ENCODE measurements around the gene POLE2. TPM values are rescaled to one million over a fixed set of nuclear protein-coding genes. Genes with fewer than 3 reads are reported as not detected.
"Not testable (repeated sequence)": the region's sequence is repeated elsewhere in the genome, so short reads cannot be mapped to it uniquely, and the experiment has no call there.

The POLE2 gene
- total RNA-seq, 4 donors from 2014 or later, result 3.2 to 8.4 (median 4.6) TPM

DNA sequence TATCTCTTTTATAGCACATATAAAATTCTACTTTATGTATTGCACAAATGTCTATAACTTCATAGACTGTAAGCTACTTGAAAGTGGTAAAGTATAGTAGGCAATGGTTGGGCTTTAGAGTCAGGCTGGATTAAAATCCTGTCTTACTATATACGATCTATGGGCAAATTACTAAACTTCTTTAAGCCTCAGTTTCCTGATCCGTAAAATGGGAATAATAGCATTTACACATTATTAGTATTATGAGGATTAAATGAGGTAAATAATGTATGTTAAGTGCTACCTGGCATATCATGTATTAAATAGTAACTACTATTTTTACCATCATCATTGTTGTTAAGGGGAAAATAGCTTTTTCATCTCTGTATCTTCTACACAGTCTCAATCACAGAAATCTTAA, 14.4 kb downstream of the POLE2 start:
- Histone ChIP-seq H3K27ac (no peak overlapping the region), H3K4me1 (no peaks in the 10 kb centered on the region), H3K27me3 (no peaks in the 10 kb centered on the region), H3K4me3 (no peak overlapping the region), H3K36me3 (no peaks in the 10 kb centered on the region), H3K9me3 (no peaks in the 10 kb centered on the region)
- no peak for DNase-seq (ENCODE audit: low spot score in 2 of 2)
- TF ChIP-seq POLR2A (IDR thresholded peaks at IDR 0.05), result no peak
- TF ChIP-seq EP300 (IDR thresholded peaks at IDR 0.05), result no peak
- TF ChIP-seq, protein P1, sequence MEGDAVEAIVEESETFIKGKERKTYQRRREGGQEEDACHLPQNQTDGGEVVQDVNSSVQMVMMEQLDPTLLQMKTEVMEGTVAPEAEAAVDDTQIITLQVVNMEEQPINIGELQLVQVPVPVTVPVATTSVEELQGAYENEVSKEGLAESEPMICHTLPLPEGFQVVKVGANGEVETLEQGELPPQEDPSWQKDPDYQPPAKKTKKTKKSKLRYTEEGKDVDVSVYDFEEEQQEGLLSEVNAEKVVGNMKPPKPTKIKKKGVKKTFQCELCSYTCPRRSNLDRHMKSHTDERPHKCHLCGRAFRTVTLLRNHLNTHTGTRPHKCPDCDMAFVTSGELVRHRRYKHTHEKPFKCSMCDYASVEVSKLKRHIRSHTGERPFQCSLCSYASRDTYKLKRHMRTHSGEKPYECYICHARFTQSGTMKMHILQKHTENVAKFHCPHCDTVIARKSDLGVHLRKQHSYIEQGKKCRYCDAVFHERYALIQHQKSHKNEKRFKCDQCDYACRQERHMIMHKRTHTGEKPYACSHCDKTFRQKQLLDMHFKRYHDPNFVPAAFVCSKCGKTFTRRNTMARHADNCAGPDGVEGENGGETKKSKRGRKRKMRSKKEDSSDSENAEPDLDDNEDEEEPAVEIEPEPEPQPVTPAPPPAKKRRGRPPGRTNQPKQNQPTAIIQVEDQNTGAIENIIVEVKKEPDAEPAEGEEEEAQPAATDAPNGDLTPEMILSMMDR (IDR thresholded peaks at IDR 0.05), result no peak
- TF ChIP-seq POLR2AphosphoS5 (IDR thresholded peaks at IDR 0.05), result no peak
- WGBS, result 97% methylated on average over 2 of the region's 2 CpGs

DNA sequence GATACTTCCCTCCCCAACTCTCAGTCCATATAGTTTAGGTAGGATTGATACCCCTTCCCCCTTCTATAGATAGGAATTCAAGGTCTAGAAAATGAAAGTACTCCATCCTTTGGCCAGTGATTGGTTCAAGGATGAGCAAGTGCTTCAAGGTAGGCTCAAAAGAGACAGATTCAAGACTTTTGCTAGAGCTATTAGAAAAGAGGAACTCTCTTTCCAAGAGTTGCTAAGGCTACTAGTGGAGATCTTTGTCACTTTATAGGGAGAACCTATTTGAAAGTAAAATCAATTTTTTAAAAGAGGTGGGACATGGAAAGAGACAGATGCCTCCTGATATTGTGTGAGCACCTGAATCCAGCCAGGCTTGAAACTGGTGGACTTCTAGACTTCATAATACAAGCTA, 17.5 kb downstream of the POLE2 start:
- no peak overlapping the region for H3K4me3 ChIP-seq
- no peaks in the 10 kb centered on the region for H3K36me3 ChIP-seq
- TF ChIP-seq POLR2A (IDR thresholded peaks at IDR 0.05) (no peak), EP300 (IDR thresholded peaks at IDR 0.05) (no peak), POLR2AphosphoS5 (IDR thresholded peaks at IDR 0.05) (no peak)
- TF ChIP-seq, protein P1 (IDR thresholded peaks at IDR 0.05), result no peak
- H3K9me3 ChIP-seq, result no peaks in the 10 kb centered on the region
- H3K27ac ChIP-seq, result no peak overlapping the region
- DNase-seq (ENCODE audit: low spot score in 2 of 2), result no peak
- no peaks in the 10 kb centered on the region for H3K4me1 ChIP-seq
- no peaks in the 10 kb centered on the region for H3K27me3 ChIP-seq

DNA sequence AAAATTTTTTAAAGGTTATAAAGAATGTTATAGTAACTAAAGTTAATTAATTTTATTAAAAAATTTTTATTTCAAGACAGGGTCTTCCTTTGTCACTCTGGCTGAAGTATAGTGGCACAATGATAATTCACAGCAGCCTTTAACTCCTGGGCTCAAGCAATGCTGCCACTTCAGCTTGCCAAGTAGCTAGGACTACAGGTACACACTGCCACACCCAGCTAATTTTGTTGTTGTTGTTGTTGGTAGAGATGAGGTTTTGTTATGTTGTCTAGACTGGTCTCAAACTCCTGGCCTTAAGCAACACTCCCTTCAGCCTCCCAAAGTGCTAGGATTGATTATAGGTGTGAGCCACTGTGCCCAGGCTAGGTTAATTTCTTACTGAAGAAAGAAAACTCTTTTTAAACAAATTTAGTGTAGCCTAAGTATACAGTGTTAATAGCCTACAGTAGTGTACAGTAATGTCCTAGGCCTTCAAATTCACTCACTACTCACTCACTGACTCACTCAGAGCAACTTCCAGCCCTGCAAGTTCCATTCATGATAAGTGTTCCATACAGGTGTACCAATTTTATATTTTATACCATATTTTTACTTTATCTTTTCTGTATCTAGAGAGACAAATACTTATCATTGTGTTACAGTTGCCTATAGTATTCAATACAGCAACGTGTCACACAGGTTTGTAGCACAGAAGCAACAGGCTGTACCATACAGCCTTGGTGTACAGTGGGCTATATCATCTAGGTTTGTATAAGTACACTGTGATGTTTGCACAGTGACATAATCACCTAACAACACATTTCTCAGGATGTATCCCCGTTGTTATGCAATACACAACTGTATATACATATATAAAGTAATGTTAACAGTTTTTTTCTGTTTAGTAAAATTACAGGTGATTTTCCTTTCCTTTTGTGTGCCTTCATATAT, 28.2 kb downstream of the POLE2 start:
- Histone ChIP-seq H3K9me3 (no peaks in the 10 kb centered on the region), H3K36me3 (no peaks in the 10 kb centered on the region), H3K4me1 (peaks cover 3% of the 10 kb centered on the region), H3K27me3 (no peaks in the 10 kb centered on the region), H3K4me3 (no peak overlapping the region), H3K27ac (no peak overlapping the region)
- DNase-seq (ENCODE audit: low spot score in 2 of 2), result no peak
- TF ChIP-seq, protein P1 (IDR thresholded peaks at IDR 0.05), result no peak
- TF ChIP-seq POLR2AphosphoS5 (IDR thresholded peaks at IDR 0.05) (no peak), EP300 (IDR thresholded peaks at IDR 0.05) (no peak), POLR2A (IDR thresholded peaks at IDR 0.05) (no peak)
- 87% methylated on average over 2 of the region's 2 CpGs for WGBS

DNA sequence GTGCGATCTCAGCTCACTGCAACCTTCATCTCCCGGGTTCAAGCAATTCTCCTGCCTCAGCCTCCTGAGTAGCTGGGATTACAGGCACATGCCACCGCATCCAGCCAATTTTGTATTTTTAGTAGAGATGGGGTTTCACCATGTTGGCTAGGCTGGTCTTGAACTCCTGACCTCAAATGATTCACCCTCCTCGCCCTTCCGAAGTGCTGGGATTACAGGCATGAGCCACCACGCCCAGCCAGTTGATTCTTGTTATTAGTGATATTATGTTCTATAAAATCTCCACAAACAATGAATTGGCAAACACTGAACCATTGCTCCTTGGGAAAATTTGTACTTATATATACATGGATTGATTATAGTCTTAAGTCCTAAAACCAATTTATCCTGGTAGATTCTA, 30.5 kb downstream of the POLE2 start:
- H3K4me3 ChIP-seq; H3K4me1 ChIP-seq; H3K36me3 ChIP-seq; H3K27me3 ChIP-seq; H3K27ac ChIP-seq; H3K9me3 ChIP-seq; DNase-seq (ENCODE audit: low spot score in 2 of 2): not testable (repeated sequence)
- WGBS, result 85% methylated on average over 6 of the region's 6 CpGs

DNA sequence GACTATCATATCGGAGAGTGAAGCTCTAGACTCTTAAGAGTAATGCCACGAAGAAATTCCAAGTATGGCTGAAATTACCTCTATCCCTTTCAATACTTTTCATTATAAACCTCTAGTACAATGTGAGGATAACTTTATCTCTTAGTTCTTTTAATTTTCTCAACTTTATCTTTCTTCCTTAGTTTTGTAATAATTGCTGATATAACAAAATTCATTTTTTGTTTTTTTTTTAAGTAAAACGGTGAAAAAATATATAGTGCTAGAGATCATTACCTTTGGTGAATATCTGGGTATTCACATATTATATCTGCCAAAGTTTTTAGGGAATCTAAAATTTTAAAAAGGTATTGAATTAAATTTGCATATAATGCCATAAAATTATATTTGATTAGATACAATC, 33.5 kb downstream of the POLE2 start:
- no peaks in the 10 kb centered on the region for H3K27me3 ChIP-seq
- DNase-seq (ENCODE audit: low spot score in 2 of 2), result no peak
- peaks cover 3% of the 10 kb centered on the region for H3K4me1 ChIP-seq
- WGBS, result 94% methylated on average over 3 of the region's 3 CpGs
- no peaks in the 10 kb centered on the region for H3K9me3 ChIP-seq
- H3K36me3 ChIP-seq, result peaks cover 3% of the 10 kb centered on the region
- TF ChIP-seq, protein P1 (IDR thresholded peaks at IDR 0.05), result no peak
- TF ChIP-seq EP300 (IDR thresholded peaks at IDR 0.05) (no peak), POLR2AphosphoS5 (IDR thresholded peaks at IDR 0.05) (no peak), POLR2A (IDR thresholded peaks at IDR 0.05) (no peak)
- no peak overlapping the region for H3K27ac ChIP-seq
- no peak overlapping the region for H3K4me3 ChIP-seq

All from suprapubic skin (tissue), 4 donors.